ENCODE data around the gene TMEM141.
A peak's percentile ranks its signal among the peaks of the same experiment; 100 is the strongest.
"Not testable (repeated sequence)": the region's sequence is repeated elsewhere in the genome, so short reads cannot be mapped to it uniquely, and the experiment has no call there.

The TMEM141 gene

DNA sequence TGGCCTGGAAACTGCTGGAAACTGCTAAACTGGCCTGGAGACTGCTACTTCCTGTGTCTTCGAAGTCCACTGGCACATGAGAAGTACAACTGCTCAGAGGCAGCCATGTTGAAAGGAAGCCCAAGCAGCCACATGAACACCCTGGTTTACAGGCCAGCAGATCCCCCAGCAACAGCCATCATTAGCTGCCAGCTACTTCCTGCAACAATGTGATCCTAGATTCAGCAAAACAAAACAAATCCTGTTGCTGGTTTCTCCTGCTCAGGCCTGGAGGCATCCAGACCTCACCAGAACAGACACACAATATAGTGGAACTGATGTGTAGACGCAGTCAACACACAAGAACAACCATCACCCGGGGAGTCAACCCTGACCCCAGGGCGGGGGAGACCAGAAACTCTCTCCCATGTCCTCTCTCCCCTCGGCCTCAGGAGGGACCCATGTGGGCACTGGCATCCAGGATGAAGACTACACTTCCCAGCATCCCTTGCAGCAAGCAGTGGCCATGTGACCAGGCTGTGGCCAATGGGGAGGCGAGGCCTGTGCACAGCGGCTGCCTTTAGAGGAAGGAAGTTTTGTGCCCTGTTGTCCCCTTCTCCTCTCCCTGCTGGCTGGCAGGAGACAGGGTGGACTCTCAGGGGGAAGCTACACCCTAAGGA lies 17.6 kb upstream of the TMEM141 start:
- peak; percentile 31 for DNase-seq (ENCODE audit: low read depth)

DNA sequence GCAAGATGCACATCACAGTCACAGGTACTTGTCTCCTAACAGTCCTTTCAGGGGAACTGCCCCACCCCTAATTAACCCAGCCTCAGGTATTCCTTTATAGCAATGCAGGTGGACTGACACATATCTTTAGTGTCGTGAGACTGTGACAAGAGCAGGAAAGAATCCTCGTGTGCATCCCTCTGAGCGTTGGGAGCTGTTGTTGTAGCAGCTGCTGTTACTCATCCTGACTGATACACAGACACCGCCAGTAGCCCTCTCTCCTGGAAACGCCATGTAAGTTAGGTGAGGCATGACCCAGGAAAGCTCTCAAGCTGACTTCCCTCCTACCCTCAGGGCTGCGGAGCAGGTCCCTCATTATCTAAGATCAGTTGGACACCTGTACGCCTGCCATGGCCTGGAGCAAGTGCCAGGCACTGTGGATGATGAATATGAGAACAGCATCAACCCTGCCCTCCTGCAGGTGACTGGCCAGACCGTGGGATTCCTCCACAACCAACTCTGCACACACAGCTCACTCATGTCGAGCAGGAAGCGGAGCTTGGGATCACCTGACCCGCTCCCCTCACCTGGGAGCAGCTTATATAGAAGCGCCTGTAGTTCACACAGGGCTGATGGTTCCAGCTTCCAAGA lies 16.6 kb upstream of the TMEM141 start:
- no peak for DNase-seq (ENCODE audit: low read depth)

- DNase-seq (ENCODE audit: low read depth) = no peak
Measured at GRCh38 chr9:136775191-136775590, 16.0 kb upstream of the TMEM141 start.

GRCh38 chr9:136776947-136777346 lies 14.2 kb upstream of the TMEM141 start:
- no peak for DNase-seq (ENCODE audit: low read depth)

DNA sequence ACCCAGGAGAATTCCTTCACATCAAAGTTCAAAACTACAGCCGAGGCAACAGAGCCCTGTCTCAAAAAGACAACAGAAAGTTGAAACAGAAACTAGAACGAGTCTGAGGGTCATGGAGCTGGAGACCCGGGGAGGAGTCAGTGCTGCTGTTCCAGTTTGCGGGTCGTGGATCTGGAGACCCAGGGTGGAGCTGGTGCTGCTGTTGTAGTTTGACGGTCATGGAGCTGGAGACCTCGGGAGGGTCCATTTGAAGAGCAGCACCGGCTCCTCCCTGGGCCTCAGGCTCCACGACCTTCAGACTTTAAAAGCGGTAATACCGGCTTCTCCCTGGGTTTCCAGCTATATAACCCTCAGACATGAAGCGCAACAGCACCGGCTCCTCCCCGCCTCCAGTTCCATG lies 13.8 kb upstream of the TMEM141 start:
- DNase-seq (ENCODE audit: low read depth) = no peak

DNA sequence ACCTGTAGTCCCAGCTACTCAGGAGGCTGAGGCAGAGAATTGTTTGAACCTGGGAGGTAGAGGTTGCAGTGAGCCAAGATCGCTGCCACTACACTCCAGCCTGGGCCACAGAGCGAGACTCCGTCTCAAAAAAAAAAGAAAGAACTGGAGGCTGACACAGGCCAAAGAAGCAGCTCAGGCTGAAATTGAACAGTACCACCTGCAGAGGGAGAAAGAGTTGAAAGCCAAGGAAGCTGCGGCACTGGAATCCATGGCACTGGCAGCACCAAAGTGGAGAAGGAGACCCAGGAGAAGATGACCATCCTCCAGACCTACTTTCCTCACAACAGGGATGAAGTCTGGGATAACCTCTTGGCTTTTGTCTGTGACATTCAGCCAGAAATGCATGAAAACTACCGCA lies 11.3 kb upstream of the TMEM141 start:
- no peak for DNase-seq (ENCODE audit: low read depth)

GRCh38 chr9:136782452-136782851 lies 8.7 kb upstream of the TMEM141 start:
- DNase-seq (ENCODE audit: low read depth) = no peak

- DNase-seq (ENCODE audit: low read depth) = peak; percentile 48
Measured at GRCh38 chr9:136784249-136784996, 6.7 kb upstream of the TMEM141 start.

DNA sequence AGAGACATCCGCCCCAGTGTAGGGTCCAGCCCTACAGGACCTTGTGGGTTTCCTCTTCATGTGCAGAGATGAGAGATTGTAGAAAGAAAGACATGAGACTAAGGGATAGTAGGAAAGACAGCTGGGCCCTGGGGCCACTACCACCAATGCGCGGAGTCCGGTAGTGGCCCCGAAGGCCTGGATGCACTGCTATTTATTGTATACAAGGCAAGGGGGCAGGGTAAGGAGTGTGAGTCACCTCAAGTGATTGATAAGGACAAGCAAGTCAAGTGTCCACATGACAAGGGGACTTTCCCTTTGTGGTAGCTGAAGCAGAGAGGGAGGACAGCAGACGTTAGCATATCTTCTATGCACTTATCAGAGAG lies 6.2 kb upstream of the TMEM141 start:
- no peak for DNase-seq (ENCODE audit: low read depth)

DNA sequence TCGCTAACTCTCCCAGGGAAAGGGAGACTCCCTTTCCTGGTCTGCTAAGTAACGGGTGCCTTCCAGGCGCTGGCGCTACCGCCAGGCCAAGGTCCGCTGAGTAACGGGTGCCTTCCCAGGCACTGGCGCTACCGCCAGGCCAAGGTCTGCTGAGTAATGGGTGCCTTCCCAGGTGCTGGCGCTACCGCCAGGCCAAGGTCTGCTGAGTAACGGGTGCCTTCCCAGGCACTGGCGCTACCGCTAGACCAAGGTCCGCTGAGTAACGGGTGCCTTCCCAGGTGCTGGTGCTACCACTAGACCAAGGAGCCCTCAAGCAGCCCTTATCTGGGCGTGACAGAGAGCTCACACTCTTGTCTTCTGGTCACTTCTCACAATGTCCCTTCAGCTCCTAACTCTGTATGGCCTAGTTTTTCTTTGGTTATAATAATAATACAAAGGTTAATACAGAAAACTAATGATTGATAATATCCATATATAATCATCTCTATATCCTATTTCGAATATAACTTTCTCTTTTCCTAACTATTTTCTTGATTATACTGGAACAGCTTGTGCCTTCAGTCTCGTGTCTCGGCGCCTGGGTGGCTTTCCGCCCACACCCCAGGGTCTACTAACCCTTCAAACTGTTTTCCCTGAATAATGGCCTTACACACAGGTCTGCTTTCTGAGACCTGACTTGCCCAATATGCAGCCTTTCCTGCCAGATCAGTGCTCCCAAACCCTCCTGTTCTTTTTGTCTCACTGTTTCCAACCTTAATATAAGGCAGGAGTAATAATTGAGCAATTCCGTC lies 5.4 kb upstream of the TMEM141 start:
- DNase-seq (ENCODE audit: low read depth) = not testable (repeated sequence)

- no peak for DNase-seq (ENCODE audit: low read depth)
Measured at GRCh38 chr9:136786451-136786850, 4.7 kb upstream of the TMEM141 start.

GRCh38 chr9:136786983-136787382 lies 4.2 kb upstream of the TMEM141 start:
- DNase-seq (ENCODE audit: low read depth) = not testable (repeated sequence)

GRCh38 chr9:136787690-136788400 lies 3.3 kb upstream of the TMEM141 start:
- peak; percentile 62 for DNase-seq (ENCODE audit: low read depth)

- DNase-seq (ENCODE audit: low read depth) = not testable (repeated sequence)
Measured at GRCh38 chr9:136788644-136789522, 2.3 kb upstream of the TMEM141 start.

GRCh38 chr9:136789523-136789937 lies 1.6 kb upstream of the TMEM141 start:
- no peak for DNase-seq (ENCODE audit: low read depth)

DNA sequence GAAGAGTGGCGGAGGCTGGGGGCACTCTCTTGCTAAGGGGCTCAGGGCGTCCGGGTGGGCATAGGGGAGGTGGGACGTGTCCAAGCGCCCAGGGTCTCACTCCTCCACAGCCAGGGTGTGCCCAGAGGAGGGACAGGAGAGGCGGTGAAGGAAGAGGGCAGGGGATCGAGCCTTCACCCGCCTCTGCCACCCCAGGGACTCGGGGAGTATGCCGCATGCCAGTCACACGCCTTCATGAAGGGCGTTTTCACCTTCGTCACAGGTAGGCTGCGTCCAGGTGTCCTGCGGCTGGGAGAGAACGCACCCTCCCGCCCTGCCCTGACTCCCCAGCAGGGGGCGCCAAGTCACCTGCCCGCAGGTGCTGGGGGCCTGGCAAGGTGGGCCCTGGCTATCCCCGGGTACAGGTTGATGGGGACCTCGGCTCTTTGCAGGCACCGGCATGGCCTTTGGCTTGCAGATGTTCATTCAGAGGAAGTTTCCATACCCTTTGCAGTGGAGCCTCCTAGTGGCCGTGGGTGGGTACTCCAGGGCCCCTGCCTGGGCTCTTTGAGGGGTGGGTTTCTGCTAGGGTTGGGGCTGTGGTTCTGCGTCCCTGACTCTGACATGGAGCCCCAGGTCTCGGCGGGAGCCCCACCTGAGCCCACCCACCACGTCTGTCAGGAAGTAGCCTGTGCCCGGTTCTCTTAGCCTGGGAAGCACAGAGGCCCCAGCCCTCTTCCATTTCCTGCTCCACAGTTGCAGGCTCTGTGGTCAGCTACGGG lies 552 bp downstream of the TMEM141 start:
- DNase-seq (ENCODE audit: low read depth) = peak; percentile 20

DNA sequence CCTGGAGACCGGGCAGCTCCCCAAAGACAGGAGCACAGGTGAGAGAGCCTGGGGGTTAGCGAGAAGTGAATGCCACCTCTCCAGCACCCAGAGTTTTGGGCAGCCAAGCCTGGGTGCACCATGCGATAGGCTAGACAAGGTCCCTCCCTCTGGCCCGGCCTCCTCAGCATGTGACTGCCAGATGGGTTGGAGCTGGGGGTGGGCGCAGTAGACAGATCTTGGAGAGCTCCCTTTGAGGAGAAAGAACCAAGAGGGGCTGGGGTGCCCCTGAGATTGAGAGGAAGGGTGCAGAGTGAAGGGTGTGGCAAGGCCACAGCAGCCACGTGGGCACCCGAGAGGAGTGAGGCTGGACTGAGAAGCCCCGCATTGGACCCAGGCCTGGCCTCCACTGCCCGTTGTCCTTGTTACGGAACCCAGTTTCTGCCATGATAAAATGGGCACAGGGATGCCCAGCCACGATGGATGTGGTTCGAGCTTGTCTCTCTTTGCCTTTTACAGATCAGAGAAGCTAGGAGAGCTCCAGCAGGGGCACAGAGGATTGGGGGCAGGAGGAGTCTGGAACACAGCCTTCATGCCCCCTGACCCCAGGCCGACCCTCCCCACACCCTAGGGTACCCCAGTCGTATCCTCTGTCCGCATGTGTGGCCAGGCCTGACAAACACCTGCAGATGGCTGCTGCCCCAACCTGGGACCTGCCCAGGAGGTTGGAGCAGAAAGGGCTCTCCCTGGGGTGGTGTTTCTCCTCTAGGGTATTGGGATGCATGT lies 1.4 kb downstream of the TMEM141 start:
- DNase-seq (ENCODE audit: low read depth) = no peak

DNA sequence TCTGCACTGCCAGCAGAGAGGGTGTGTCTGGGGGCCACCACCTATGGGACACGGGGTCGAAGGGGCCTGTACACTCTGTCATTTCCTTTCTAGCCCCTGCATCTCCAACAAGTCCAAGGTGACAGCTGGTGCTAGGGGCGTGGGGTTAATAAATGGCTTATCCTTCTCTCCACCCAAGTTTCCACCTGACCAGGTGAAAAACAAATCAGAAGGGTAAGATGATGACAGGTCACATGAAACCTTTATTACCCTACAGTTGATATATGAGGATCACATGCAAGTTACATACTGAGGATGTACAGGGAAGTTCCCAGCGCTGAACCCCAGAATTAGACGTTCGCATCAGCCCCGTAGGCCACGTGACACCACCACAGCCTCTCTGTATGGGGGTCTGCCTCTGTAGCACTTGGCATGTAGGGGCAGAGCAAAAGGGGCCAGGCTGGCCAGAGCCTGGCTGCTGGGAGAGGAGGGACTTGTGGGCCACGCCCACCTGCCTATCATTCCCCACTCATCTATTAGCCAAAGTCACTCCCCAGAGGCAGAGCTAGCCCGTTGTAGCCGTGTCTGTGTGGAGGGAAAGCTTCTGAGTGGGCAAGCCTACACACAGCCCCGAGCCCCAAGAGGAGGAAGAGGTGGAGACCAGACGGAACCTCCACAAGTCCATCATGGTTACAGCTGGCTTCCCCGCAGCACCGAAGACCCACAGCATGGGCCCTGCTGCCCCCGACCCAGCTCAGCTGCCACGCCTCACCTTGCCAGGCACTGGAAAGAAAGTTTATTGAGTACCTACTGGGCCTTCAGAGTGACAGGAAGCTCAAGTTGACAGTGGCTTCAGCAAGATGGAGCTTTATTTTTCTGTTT lies 2.2 kb downstream of the TMEM141 start:
- no peak for DNase-seq (ENCODE audit: low read depth)

Measured in EH (cell line).